GM19351 (cell line): ENCODE data around the gene SV2C.
A peak's percentile ranks its signal among the peaks of the same experiment; 100 is the strongest.
"Not testable (repeated sequence)": the region's sequence is repeated elsewhere in the genome, so short reads cannot be mapped to it uniquely, and the experiment has no call there.

ENCODE experiments used
- ATAC-seq: cut with Tn5 transposase; IDR thresholded peaks from one replicate; pipeline ENCODE4 v1.9.1; 2021; ENCODE audit warnings: mild to moderate bottlenecking, moderate library complexity; ENCODE audit not compliant: unreplicated experiment

The SV2C gene

GRCh38 chr5:76082772-76083554, at the start of gene SV2C:
Gene SV2C (plus strand): TSS chr5:76083383. CDS start chr5:76131751, 48,368 bp downstream.
- ATAC-seq: no peak

GRCh38 chr5:76037736-76038151, 45.4 kb upstream of the SV2C start:
- ATAC-seq: not testable (repeated sequence)

- ATAC-seq: no peak
These were observed 45.0 kb upstream of the SV2C start for GRCh38 chr5:76038212-76038611.

GRCh38 chr5:76040806-76041205, 42.4 kb upstream of the SV2C start:
- no peak for ATAC-seq

- no peak for ATAC-seq
These were observed 41.3 kb upstream of the SV2C start for GRCh38 chr5:76041863-76042262.

GRCh38 chr5:76046741-76047140, 36.4 kb upstream of the SV2C start:
- ATAC-seq: no peak

- no peak for ATAC-seq
These were observed 33.0 kb upstream of the SV2C start for GRCh38 chr5:76050134-76050533.

- no peak for ATAC-seq
These were observed 20.6 kb upstream of the SV2C start for GRCh38 chr5:76062502-76063041.

GRCh38 chr5:76065258-76065657, 17.9 kb upstream of the SV2C start:
- ATAC-seq: no peak

- no peak for ATAC-seq
These were observed 14.0 kb upstream of the SV2C start for GRCh38 chr5:76069061-76069735.

- ATAC-seq: no peak
These were observed 8.6 kb upstream of the SV2C start for GRCh38 chr5:76074487-76075065.

GRCh38 chr5:76081811-76082771, 1.1 kb upstream of the SV2C start:
- ATAC-seq: no peak

GRCh38 chr5:76083555-76084495, 642 bp downstream of the SV2C start:
- ATAC-seq: no peak

- no peak for ATAC-seq
These were observed 1.5 kb downstream of the SV2C start for GRCh38 chr5:76084496-76085242.

- no peak for ATAC-seq
These were observed 2.0 kb downstream of the SV2C start for GRCh38 chr5:76085243-76085579.

- ATAC-seq: no peak
These were observed 2.9 kb downstream of the SV2C start for GRCh38 chr5:76086095-76086494.

GRCh38 chr5:76089156-76089555, 6.0 kb downstream of the SV2C start:
- not testable (repeated sequence) for ATAC-seq

- ATAC-seq: no peak
These were observed 8.2 kb downstream of the SV2C start for GRCh38 chr5:76091351-76091750.

GRCh38 chr5:76099286-76099702, 16.1 kb downstream of the SV2C start:
- ATAC-seq: peak; percentile 86
